Peyer's patch (tissue), 4 donors: ENCODE measurements around the gene GPR108.

Source experiments
- POLR2A ChIP-seq, 2 donors: fragments of 450-650 bp; IDR thresholded peaks; one replicate each; pipeline ENCODE4 v1.5.1; 2017; ENCODE audit warnings: antibody characterized with exemption in 2 of 2, mild to moderate bottlenecking in 2 of 2, moderate library complexity in 2 of 2
- TF ChIP-seq, protein P1 (sequence below), 6 experiments: fragments of 450-650 bp in 4 of 6; fragments of 200-600 bp in 2 of 6; sonication (generic) in 1 of 6; IDR thresholded peaks; one replicate each; pipeline ENCODE4 v1.5.1; 2017 to 2019; ENCODE audit warnings: antibody characterized with exemption in 6 of 6, mild to moderate bottlenecking in 3 of 6, moderate library complexity in 1 of 6

DNA sequence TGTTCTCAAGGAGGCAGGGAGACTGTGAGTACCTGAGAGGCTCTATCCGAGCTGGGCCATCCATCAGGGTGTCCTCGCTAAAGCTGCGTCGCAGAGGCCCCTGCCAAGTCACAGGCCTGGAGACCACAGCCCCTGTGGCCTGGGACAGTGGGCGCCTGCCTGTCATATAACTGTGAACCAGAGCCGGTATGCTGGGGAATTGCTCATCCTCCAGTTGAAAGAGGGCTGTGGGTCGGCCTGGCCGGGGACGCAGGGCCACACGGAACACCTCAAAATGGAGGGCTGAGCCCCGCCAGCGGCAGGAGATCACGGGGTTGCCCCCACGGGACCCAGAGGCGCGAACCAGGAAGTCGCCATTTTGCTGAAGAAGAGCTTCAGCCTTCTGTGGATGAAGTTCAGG, 23.2 kb upstream of the GPR108 start:
- TF ChIP-seq, protein P1, sequence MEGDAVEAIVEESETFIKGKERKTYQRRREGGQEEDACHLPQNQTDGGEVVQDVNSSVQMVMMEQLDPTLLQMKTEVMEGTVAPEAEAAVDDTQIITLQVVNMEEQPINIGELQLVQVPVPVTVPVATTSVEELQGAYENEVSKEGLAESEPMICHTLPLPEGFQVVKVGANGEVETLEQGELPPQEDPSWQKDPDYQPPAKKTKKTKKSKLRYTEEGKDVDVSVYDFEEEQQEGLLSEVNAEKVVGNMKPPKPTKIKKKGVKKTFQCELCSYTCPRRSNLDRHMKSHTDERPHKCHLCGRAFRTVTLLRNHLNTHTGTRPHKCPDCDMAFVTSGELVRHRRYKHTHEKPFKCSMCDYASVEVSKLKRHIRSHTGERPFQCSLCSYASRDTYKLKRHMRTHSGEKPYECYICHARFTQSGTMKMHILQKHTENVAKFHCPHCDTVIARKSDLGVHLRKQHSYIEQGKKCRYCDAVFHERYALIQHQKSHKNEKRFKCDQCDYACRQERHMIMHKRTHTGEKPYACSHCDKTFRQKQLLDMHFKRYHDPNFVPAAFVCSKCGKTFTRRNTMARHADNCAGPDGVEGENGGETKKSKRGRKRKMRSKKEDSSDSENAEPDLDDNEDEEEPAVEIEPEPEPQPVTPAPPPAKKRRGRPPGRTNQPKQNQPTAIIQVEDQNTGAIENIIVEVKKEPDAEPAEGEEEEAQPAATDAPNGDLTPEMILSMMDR (IDR thresholded peaks at IDR 0.05), result no peak
- no peak for TF ChIP-seq POLR2A (IDR thresholded peaks at IDR 0.05)
